B cell (primary cell): ENCODE measurements around the gene HK2. TPM values are rescaled to one million over a fixed set of nuclear protein-coding genes. Genes with fewer than 3 reads are reported as not detected.

Experiments
- ATAC-seq: fragments of 200-7000 bp; cut with Tn5 transposase; one replicate; pipeline ENCODE4 v1.10.0; 2021; ENCODE audit warnings: low read depth, mild to moderate bottlenecking, moderate number of reproducible peaks, moderate library complexity
- CTCF ChIA-PET: fragments of 350-600 bp; sonication (Branson Sonifier 250); formaldehyde crosslinking; loops from one replicate; lab custom pipeline; 2021; ENCODE audit warnings: antibody characterized with exemption, inconsistent platforms; lab: Charles Lee
- POLR2A ChIA-PET: fragments of 350-600 bp; sonication (Branson Sonifier 250); formaldehyde crosslinking; loops from one replicate; lab custom pipeline; 2021; ENCODE audit warnings: antibody characterized with exemption; lab: Charles Lee
- DNase-seq: peaks from one replicate; pipeline ENCODE4 v3.0.0; 2013
- H2AFZ ChIP-seq: 2 replicates; pipeline ENCODE4 v1.6.1; 2012; ENCODE audit warnings: mild to moderate bottlenecking, low read depth, low read length; ENCODE audit not compliant: insufficient read depth, poor library complexity, severe bottlenecking
- H3K27ac ChIP-seq, 2 donors: 1 replicate in 1 of 2; 2 replicates in 1 of 2; pipeline ENCODE4 v1.5.1; 2012 to 2013; ENCODE audit warnings: low read length in 2 of 2, mild to moderate bottlenecking in 2 of 2, moderate library complexity in 1 of 2
- H3K27me3 ChIP-seq, 4 experiments: fragments of 200-600 bp in 1 of 4; sonication (generic) in 1 of 4; replicated peaks in 1 of 4; 1 replicate in 2 of 4; 2 replicates in 2 of 4; pipeline versions ENCODE4 v1.6.1 to v1.7.0; 2013 to 2016; ENCODE audit warnings: low read length in 3 of 4, mild to moderate bottlenecking in 2 of 4, mixed read lengths in 1 of 4, moderate library complexity in 1 of 4; ENCODE audit not compliant: insufficient read depth in 4 of 4, control insufficient read depth in 3 of 4; ENCODE audit errors: control extremely low read depth in 1 of 4
- H3K36me3 ChIP-seq, 2 experiments: replicated peaks in 1 of 2; 1 replicate in 1 of 2; 2 replicates in 1 of 2; pipeline versions ENCODE4 v1.6.1 to v1.7.1; 2013; ENCODE audit warnings: low read length in 1 of 2; ENCODE audit not compliant: insufficient read depth in 2 of 2, control insufficient read depth in 1 of 2; ENCODE audit errors: control extremely low read depth in 1 of 2, extremely low read depth in 1 of 2
- H3K4me1 ChIP-seq, 2 donors: fragments of 200-600 bp in 1 of 2; sonication (generic) in 1 of 2; 1 replicate in 1 of 2; 2 replicates in 1 of 2; pipeline versions ENCODE4 v1.5.1 to v1.6.1; 2013 to 2017; ENCODE audit warnings: low read length in 2 of 2; ENCODE audit not compliant: control insufficient read depth in 2 of 2, insufficient read depth in 2 of 2
- H3K4me2 ChIP-seq: replicated peaks from 2 replicates; pipeline ENCODE3; 2012; ENCODE audit warnings: mild to moderate bottlenecking, low read depth, low read length; ENCODE audit not compliant: poor library complexity, severe bottlenecking
- H3K4me3 ChIP-seq, 5 experiments: fragments of 200-600 bp in 1 of 5; sonication (generic) in 1 of 5; 1 replicate in 3 of 5; 2 replicates in 2 of 5; pipeline versions ENCODE4 v1.5.1 to v1.7.0; 2011 to 2016; ENCODE audit warnings: low read length in 4 of 5, mild to moderate bottlenecking in 4 of 5, low read depth in 2 of 5, control low read depth in 1 of 5, moderate library complexity in 1 of 5; ENCODE audit not compliant: insufficient read depth in 1 of 5; ENCODE audit errors: control extremely low read depth in 1 of 5, extremely low read depth in 1 of 5
- H3K79me2 ChIP-seq: fragments of 200-600 bp; sonication (generic); one replicate; pipeline ENCODE4 v1.6.0; 2016; ENCODE audit warnings: low read length; ENCODE audit not compliant: control insufficient read depth, insufficient read depth
- H3K9ac ChIP-seq: fragments of 200-600 bp; sonication (generic); 2 replicates; pipeline ENCODE4 v1.6.1; 2017; ENCODE audit warnings: mild to moderate bottlenecking, low read length, moderate library complexity
- H3K9me3 ChIP-seq, 3 donors: one replicate each; pipeline versions ENCODE4 v1.6.1 to v1.7.1; 2013; ENCODE audit warnings: low read length in 2 of 3; ENCODE audit not compliant: control insufficient read depth in 2 of 3, insufficient read depth in 1 of 3; ENCODE audit errors: control extremely low read depth in 1 of 3
- H4K20me1 ChIP-seq: 2 replicates; pipeline ENCODE4 v1.6.0; 2012; ENCODE audit warnings: mild to moderate bottlenecking, low read length; ENCODE audit not compliant: insufficient read depth, control insufficient read depth, poor library complexity, severe bottlenecking
- H3K27ac Mint-ChIP-seq: one replicate; pipeline ENCODE4 v1.8.0; 2021; ENCODE audit warnings: mixed read lengths
- H3K27me3 Mint-ChIP-seq: one replicate; pipeline ENCODE4 v1.8.0; 2021; ENCODE audit warnings: mixed read lengths
- H3K4me1 Mint-ChIP-seq: one replicate; pipeline ENCODE4 v1.8.0; 2021; ENCODE audit warnings: mixed read lengths
- H3K4me3 Mint-ChIP-seq: one replicate; pipeline ENCODE4 v1.8.0; 2021; ENCODE audit warnings: mixed read lengths
- H3K9me3 Mint-ChIP-seq: one replicate; pipeline ENCODE4 v1.8.0; 2022; ENCODE audit warnings: mixed read lengths; ENCODE audit not compliant: insufficient read depth
- EZH2 ChIP-seq: IDR thresholded peaks from 2 replicates; pipeline ENCODE4 v1.6.1; 2012; ENCODE audit warnings: borderline replicate concordance, low read depth, mild to moderate bottlenecking, moderate library complexity, low read length; ENCODE audit not compliant: insufficient read depth, poor library complexity, severe bottlenecking
- WGBS: methylation state at CpG from one replicate; pipeline ENCODE4 v1.1.5; 2013; ENCODE audit warnings: missing lambda C conversion rate; ENCODE audit not compliant: insufficient coverage; 5-methylcytosine and 5-hydroxymethylcytosine counted together
- intact Hi-C: fragments of 100-400 bp; cut with micrococcal nuclease; formaldehyde crosslinking; loops from one replicate; pipeline ENCODE4 v1.10.0; 2022
- polyA plus RNA-seq: library from polyadenylated mRNA; depleted of rRNA; stranded (reverse); fragments of >200 nt; gene quantifications from 2 replicates; pipeline ENCODE4 v1.2.3, GENCODE V29; 2012
- total RNA-seq, 2 donors: library from RNA; stranded (reverse); fragments of 120-200 nt in 1 of 2; gene quantifications; 1 replicate in 1 of 2; 2 replicates in 1 of 2; pipeline versions ENCODE4 v1.2.3 to v1.2.4, GENCODE V29; 2013 to 2022
- TF ChIP-seq, protein P1 (sequence below): fragments of 200-600 bp; IDR thresholded peaks from one replicate; pipeline ENCODE4 v1.8.0; 2022; ENCODE audit warnings: antibody characterized with exemption, mild to moderate bottlenecking

Gene HK2
- total and polyA plus RNA-seq, 2 donors (not counting 1 experiment from before 2014, with no cell fraction given), result 5.0 to 5.7 TPM

DNA sequence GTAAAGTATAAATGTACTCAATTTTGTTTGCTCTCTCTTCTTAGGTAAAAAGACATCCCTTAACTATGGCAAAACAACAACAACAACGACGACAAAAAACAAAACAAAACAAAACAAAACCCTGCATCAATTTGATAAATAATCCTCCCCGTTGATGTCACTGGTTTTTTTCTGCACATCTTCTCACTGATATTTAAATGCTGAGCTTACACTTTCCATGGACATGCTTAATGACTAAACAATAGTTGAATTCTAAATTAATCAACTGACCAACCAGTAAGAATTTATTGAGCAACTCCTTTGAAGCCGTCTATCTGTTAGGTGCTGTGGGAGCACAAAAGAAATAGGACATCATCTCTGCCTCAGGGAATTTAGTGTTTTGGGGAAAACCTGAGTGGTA is 104.3 kb downstream of the HK2 start:
- CTCF ChIA-PET, result interaction anchor here (1.7 kb wide), 1 partner anchor 19 kb away, joined by 4 read pairs; no protein-coding TSS in a partner anchor
- H3K4me3 ChIP-seq, result no peak overlapping the region
- H3K79me2 ChIP-seq, result no peaks in the 10 kb centered on the region
- no CpG with 5 or more reads among the region's 4 CpGs for WGBS
- no peak overlapping the region for H3K27ac ChIP-seq
- intact Hi-C loops, result no loop called here
- Mint-ChIP-seq H3K4me3 (no peak overlapping the region), H3K9me3 (no peaks in the 10 kb centered on the region), H3K4me1 (peaks cover 3% of the 10 kb centered on the region), H3K27me3 (no peaks in the 10 kb centered on the region), H3K27ac (no peak overlapping the region)
- H3K36me3 ChIP-seq, result no peaks in the 10 kb centered on the region
- H3K9me3 ChIP-seq, result no peaks in the 10 kb centered on the region
- ATAC-seq (no peak), DNase-seq (no peak)
- no peaks in the 10 kb centered on the region for H3K27me3 ChIP-seq
- H2AFZ ChIP-seq, result no peak overlapping the region
- H3K4me2 ChIP-seq, result no peak overlapping the region
- TF ChIP-seq EZH2, result no peak
- TF ChIP-seq, protein P1, sequence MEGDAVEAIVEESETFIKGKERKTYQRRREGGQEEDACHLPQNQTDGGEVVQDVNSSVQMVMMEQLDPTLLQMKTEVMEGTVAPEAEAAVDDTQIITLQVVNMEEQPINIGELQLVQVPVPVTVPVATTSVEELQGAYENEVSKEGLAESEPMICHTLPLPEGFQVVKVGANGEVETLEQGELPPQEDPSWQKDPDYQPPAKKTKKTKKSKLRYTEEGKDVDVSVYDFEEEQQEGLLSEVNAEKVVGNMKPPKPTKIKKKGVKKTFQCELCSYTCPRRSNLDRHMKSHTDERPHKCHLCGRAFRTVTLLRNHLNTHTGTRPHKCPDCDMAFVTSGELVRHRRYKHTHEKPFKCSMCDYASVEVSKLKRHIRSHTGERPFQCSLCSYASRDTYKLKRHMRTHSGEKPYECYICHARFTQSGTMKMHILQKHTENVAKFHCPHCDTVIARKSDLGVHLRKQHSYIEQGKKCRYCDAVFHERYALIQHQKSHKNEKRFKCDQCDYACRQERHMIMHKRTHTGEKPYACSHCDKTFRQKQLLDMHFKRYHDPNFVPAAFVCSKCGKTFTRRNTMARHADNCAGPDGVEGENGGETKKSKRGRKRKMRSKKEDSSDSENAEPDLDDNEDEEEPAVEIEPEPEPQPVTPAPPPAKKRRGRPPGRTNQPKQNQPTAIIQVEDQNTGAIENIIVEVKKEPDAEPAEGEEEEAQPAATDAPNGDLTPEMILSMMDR, result no peak
- POLR2A ChIA-PET, result no interaction called here
- H3K9ac ChIP-seq, result no peak overlapping the region
- H4K20me1 ChIP-seq, result no peaks in the 10 kb centered on the region
- H3K4me1 ChIP-seq, result no peaks in the 10 kb centered on the region

- TF ChIP-seq EZH2, result no peak
- TF ChIP-seq, protein P1, result no peak
- no peaks in the 10 kb centered on the region for H3K27me3 Mint-ChIP-seq
- CTCF ChIA-PET, result interaction anchor here (1.7 kb wide), 1 partner anchor 21 kb away, joined by 4 read pairs; no protein-coding TSS in a partner anchor
These were observed 106.2 kb downstream of the HK2 start for GRCh38 chr2:74939919-74940812.

More at GRCh38 chr2:74939919-74940812, 106.2 kb downstream of the HK2 start:
- Histone ChIP-seq H3K9ac (no peak overlapping the region), H3K79me2 (no peaks in the 10 kb centered on the region), H3K4me1 (peaks cover 3 to 5% of the 10 kb centered on the region in 2 donors), H2AFZ (no peak overlapping the region), H3K27ac (no peak overlapping the region), H3K4me2 (no peak overlapping the region), H3K36me3 (no peaks in the 10 kb centered on the region), H3K4me3 (no peak overlapping the region), H3K27me3 (no peaks in the 10 kb centered on the region), H4K20me1 (no peaks in the 10 kb centered on the region), H3K9me3 (no peaks in the 10 kb centered on the region)
- POLR2A ChIA-PET, result no interaction called here
- no peak for ATAC-seq
- DNase-seq, result no peak
- WGBS, result 100% methylated on average over 1 of the region's 7 CpGs
- Mint-ChIP-seq H3K27ac (no peak overlapping the region), H3K4me1 (peaks cover 15% of the 10 kb centered on the region), H3K9me3 (no peaks in the 10 kb centered on the region), H3K4me3 (no peak overlapping the region)
- intact Hi-C loops, result no loop called here
